Stimulated activated CD4-positive, alpha-beta T cell treated with anti-CD3 and anti-CD28 coated beads, Interleukin-4, amount 100 ng/mL, for 4 hours (primary cell): ENCODE results near the gene HAO2.

ENCODE experiments used
- DNase-seq, 2 experiments: peaks; one replicate each; pipeline ENCODE4 v3.0.0-alpha.2; 2020

HAO2 gene

DNA sequence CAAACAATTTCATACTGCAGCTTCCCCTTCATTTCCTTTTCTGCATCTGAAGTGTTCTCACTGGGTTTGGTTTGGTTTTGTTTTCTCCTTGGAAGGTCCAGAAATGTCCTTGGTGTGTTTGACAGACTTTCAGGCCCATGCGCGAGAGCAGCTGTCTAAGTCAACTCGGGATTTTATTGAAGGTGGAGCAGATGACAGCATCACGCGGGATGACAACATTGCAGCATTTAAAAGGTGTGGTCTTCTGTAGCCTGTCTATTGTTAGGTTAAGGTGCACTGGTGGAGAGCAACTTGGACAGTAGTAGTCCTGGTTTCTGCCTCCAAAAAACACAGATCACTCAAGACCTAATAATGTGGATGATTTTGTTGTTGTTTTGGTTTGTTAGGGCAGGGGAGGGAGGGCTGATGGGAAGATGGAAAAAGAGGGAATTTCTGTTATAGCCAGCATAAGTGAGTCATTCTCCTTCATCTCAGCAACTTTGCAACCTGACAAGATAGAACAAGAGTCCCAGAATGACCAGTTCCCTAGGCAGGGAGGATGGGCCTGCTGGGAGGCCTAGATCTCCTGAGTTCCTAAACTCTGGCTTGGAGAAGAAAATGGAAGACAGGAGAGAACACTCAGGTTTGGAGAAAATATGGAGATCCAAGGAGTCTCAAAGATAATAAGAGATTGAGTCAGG lies 12.5 kb downstream of the HAO2 start:
- DNase-seq, result no peak

GRCh38 chr1:119384591-119384990 lies 16.0 kb downstream of the HAO2 start:
- DNase-seq, result no peak

DNA sequence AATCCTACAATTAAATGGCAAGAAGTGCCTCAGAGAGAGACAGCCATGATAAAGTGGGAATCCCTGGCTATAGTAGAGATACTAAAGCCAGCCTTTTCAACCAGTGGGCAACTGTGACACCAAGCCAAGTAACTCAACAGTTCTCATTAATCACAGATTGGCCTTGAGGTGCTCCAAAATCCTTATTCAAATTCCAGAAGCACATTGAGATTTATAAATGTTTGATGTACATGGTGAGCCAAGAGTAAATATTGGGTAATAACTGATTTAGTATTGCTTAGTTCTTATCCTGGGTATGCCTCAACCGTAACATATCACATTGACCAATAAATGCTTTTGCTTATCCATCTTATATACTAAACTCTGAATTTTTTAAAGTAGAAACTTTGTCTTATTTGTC lies 17.1 kb downstream of the HAO2 start:
- DNase-seq, result no peak

GRCh38 chr1:119387858-119388257 lies 19.3 kb downstream of the HAO2 start:
- no peak for DNase-seq

GRCh38 chr1:119388450-119388849 lies 19.9 kb downstream of the HAO2 start:
- no peak for DNase-seq

GRCh38 chr1:119390526-119390925 lies 21.9 kb downstream of the HAO2 start:
- no peak for DNase-seq

DNA sequence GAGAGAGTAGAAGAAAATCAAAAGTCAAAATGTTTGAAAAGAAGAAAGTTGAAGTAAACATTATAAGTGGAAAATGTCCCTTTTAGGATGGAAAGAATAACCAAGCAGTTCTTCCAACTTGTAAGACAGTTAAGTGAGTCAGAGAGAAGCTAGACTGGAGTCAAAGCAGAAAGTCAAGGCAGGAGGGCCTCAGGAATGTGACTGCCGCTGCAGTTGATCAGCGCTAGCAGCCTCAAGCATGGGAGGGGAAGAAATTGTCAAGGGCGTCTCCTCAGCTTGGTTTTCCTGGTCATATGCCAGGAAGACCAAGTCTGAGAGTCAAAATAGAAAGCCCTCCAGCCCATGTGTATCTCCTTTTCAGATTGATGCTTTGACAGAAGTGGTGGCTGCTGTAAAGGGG lies 23.2 kb downstream of the HAO2 start:
- DNase-seq, result no peak

DNA sequence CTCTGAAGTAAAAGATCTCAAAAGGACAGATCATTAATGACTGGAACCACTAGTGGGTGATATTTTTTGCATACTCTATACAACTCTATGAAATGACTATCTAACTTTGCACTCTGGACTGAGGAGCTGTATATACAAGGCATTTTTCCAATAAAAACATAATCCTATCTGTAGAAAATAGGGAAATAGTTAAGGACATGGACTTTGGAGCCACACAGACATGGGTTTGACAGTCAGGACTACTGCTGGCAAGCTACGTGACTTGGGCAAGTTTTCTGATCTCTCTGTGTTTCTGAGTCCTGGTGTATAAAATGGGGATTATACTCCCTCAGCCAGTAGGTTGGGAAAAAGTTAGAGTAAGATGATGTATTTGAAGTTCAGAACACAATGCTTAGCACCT lies 25.5 kb downstream of the HAO2 start:
- DNase-seq, result no peak

DNA sequence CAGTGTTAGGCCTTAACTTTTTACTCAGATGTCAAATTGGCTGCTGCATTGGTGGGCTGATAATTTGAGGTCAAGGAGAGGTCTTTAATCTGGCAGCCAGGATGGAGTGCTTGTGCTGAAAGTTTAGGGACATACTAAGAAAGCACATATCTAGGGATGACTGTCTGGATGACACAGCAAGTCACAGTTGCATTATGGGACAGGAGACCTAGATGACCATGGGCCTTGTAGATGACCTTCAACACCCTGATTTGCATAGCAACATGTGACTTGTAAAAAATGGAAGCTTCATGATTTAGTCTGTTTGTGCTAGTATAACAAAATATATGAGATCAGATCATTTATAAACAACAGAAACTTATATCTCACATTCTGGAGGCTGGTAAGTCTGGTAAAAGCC lies 28.4 kb downstream of the HAO2 start:
- DNase-seq, result no peak

DNA sequence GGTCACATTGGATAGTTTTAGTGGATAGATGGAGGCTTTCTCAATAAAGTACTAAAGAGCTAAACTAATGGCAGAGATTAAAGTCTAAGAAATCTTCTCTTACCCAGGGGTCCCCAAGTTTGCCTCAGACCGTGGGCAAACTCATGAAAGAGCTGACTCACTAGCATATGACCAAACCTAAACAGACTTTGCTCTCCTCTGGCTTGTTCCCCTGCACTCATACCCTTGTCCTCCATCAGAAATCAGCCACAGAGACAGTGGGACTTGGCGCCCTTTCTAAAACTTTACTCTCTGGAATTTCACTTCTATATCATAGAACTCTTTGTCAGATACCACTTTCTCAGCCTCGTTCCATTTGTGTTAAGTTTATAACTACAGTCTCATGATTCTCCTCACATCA lies 29.4 kb downstream of the HAO2 start:
- no peak for DNase-seq

DNA sequence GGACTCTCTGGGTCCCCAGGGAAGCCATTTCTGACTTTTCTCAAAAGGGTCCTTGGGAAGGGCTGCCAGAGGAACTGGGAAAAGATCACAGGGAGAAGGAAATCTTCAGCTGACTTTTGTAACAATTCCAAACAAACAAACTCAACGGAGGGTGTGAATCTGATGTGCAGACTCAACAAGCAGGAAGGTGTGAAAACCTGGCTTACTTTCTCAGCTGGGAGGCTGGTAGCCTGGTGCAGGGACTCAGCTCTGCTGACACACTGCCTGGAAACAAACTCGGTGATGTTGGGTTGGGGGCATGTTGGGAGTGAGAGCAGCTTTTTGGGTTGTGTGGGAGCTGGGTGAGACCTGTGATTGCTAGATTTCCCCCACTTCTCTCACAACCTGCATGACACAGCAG lies 36.2 kb downstream of the HAO2 start:
- no peak for DNase-seq

DNA sequence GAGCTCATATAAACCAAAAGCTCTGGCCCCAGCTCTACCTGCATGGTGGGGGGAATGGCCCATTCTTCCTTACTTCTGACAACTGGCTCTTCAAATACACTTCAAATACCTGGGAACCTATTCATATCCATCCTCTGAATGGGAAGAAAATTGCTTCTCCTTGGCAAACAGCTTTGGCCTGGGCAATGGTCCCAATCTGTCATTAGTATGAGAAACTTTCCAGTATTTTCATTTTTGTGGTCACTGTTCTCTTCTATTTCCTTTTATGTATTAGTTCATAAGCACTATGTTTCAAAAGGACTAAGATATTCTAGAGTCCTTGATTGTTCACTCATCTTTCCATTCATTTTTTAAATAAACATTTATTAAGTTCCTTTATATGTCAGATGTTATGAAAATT lies 41.1 kb downstream of the HAO2 start:
- DNase-seq, result no peak

GRCh38 chr1:119410961-119411360 lies 42.4 kb downstream of the HAO2 start:
- no peak for DNase-seq

DNA sequence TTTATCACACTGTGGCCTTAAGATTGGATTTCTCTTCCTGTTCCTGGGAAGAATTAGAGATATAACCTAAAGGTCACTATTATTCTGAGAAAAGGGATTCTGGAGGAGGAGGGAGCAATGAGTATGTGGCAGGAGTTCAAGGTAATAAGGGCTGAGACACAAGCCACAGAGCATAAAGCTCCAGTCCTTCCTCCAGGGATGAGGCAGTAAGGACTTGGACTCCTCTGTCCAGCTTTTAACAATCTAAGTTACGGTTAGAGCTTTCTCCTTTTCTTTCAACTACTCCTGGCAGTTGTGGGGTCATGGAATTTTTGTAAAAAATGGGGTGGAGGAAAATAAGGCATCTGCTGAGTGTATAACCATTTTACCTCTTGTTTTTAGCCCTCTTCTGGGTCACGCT lies 46.4 kb downstream of the HAO2 start, which contains the start of gene HSD3B2:
Gene HSD3B2, plus strand, starts transcription at position 201 of the 400 bp plus-strand sequence. CDS start 270 bp downstream, outside the sequence.
- no peak for DNase-seq

DNA sequence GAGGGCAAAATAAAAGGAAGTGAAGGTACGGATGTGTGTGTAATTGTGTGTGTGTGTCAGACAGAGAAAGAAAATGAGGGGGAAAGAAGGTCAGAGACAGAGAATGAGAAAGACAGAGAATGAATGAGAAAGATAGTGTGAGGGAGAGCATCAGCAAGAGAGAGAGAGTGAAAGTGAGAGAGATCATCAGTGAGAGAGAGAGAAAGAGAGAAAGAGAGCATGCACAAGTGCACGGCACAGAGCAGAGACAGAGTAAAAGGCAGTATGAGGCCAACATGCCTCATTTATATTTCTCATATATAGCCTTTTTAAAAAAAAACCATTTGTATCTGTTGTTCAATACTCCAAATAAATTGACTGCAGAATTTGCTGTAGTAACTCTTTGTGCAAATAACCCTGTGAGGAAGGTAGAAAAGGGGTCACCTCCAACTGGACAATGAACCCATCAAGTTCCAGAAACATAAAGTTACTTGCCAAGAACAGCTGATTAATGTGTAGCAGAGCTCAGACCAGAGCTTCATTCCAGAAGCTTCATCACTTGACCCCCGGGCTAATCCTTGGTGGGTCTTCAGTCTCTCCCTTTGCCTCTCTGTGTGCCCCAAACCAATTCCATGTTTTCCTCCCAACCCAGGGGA lies 47.5 kb downstream of the HAO2 start:
- DNase-seq, result no peak

DNA sequence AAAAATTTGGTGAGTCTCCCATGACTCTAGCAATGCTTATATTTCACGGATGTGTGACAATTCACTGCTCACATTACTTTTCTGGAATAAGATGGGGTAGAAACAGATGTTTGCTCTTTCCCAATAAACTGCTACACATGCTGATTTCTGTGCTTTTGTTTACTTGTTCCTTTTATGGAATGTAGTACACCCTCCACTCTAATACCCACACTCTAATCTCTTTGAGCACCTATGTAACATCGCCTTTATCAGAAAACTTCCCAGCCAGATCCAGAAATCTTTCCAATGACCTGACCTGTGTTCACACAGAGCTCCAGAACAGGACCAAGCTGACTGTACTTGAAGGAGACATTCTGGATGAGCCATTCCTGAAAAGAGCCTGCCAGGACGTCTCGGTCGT lies 50.5 kb downstream of the HAO2 start:
- no peak for DNase-seq

GRCh38 chr1:119420638-119421037 lies 52.1 kb downstream of the HAO2 start:
- DNase-seq, result no peak

DNA sequence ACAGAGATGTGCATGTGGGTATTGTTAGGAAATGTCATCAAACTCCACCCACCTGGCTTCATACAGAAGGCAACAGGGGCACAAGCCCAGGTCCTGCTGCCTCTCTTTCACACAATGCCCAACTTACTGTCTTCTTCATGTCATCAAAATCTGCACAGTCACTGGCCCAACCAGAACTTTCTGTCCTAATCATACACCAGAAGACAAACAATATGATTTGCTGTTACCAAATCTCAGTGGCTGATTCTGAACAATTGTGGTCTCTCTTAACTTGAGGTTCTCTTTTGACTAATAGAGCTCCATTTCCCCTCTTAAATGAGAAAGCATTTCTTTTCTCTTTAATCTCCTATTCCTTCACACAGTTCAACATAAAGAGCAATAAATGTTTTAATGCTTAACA lies 54.0 kb downstream of the HAO2 start:
- DNase-seq, result no peak

DNA sequence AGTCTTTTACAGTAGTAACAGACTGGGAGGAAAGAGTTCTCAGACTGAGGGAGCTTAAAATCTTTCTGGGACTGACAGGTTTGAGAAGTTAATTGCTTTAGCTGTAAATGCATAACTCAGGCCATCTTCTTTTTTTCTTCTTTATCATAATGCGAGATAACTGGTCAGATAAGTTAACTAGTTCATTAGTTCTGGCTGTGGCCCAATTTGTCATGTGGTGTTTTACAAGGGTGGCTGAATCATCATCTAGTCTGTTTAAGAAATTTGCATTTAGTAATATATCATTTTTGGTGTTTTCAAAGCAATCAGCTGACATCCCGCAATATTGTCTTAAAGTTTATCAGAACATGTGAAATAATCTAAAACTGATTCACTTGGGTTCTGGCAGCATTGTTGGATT lies 60.4 kb downstream of the HAO2 start:
- DNase-seq, result no peak

DNA sequence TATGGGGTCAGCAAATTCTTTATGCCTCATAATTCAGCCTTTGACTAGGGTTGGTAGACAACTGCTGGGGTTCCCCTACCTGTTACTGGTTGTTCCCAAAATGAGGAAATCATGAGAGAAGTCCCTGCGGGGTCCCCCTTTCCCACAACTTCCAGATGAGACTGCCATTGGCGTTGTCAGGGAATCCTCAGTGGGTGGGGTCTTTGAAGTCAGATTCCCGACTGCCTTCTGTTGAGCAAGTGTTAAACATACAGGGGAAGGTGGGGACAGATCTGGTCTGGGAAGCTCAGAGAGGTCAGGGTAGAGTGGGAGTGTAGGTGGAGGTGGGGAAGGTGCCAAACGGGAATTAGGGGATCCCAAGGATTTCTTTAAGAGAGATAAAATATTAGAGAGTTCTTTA lies 61.1 kb downstream of the HAO2 start:
- no peak for DNase-seq

- no peak for DNase-seq
These were observed 61.9 kb downstream of the HAO2 start for GRCh38 chr1:119430486-119430885.

GRCh38 chr1:119431836-119432235 lies 63.3 kb downstream of the HAO2 start:
- no peak for DNase-seq

DNA sequence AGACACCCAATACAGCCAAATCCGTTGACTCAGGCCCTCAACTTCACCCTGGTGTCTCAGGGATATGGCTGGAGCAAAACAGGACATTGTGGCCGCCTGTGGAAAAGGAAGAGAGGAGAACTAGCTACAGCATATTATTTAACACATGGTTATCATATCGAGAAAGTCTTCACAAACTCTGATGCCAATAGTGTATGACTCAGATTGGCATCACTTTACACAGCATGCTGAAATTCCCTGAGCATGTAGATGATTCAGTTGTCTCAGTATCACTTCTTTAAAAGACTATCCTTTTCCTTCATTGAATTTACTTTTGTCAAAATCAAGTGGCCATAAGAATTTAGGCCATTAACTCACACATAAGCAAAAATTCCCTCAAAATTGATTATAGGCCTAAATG lies 66.5 kb downstream of the HAO2 start:
- no peak for DNase-seq

- DNase-seq, result no peak
These were observed 70.2 kb downstream of the HAO2 start for GRCh38 chr1:119438761-119439160.

GRCh38 chr1:119440721-119441307 lies 72.2 kb downstream of the HAO2 start:
- DNase-seq, result no peak
